ENCODE data around the gene SLC4A7. TPM values are rescaled to one million over a fixed set of nuclear protein-coding genes. Genes with fewer than 3 reads are reported as not detected.

SLC4A7 gene
- total and polyA plus RNA-seq, 10 of the 15 experiments (the other 5 are each of a cell fraction or from before 2014, with no cell fraction given), result 4.4 to 41.4 (median 18.3) TPM

DNA sequence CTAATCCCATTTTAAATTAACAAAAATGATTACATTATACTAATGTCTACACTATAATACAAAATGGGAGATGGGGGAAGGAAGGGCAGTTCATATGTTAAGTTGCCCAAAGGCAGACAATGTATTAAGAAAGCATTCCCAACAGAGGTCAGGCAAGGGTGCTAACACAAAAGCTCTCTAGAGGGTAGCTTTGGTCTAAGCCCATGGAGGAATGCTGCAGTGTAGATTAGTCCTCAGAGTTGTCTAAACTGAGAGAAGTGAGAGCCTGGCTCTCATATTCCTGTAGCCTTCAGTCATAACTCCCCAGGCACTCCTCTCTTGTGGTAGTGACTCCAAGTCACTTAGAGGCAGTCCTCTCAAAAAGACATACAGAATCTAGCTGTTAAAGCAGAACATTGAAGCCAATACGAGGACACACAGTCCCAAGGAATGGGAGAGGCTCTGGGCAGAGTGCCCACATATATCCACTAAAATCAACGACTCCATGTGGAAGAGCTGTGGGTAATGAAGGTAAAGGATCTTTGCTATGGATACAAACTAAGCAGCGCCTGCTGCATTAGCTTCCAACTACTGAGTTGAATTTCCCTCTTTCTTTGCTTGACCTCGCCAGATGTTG, 129.5 kb downstream of the SLC4A7 start (continued):
- no peak for TF ChIP-seq JUND (IDR thresholded peaks at IDR 0.05; ENCODE audit: low read depth, low read length)
- no peak for TF ChIP-seq HDAC6 (IDR thresholded peaks at IDR 0.05; ENCODE audit: unreplicated experiment)

DNA sequence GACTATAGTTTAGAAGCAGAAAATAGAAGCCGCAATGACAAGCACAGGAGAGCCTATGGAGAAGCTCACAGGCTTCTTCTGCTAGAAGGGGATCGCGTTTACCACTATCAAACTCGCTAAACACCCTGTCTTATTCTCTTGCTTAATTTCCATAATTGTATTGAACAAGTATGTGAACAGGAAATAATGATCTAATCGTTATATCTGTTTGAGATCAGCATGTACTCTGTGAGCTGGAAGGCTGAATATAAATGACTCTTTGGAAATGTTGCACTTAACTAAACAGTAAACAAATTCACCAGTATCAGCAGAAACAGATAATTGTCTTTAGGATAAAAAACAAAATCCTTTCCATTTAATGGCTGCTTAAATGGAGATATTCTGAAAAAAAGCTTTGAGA, 130.0 kb downstream of the SLC4A7 start:
- Histone ChIP-seq H3K79me2 (ENCODE audit: control insufficient read depth, insufficient read depth, low read length) (no peaks in the 10 kb centered on the region), H3K4me3 (no peak overlapping the region), H3K36me3 (ENCODE audit: control insufficient read depth in 2 of 2, insufficient read depth in 2 of 2, low read length in 1 of 2) (no peaks in the 10 kb centered on the region), H3K4me2 (ENCODE audit: control insufficient read depth, insufficient read depth) (no peak overlapping the region), H2AFZ (ENCODE audit: control insufficient read depth, low read depth, low read length) (no peak overlapping the region), H3K27ac (ENCODE audit: control insufficient read depth, insufficient read depth) (no peak overlapping the region), H3K27me3 (replicated peaks in 1 of 2; ENCODE audit: control insufficient read depth in 2 of 2, insufficient read depth in 2 of 2, low read length in 1 of 2) (no peaks in the 10 kb centered on the region), H3K9ac (ENCODE audit: control insufficient read depth, insufficient read depth, low read length) (no peak overlapping the region), H3K9me3 (replicated peaks; ENCODE audit: control insufficient read depth, insufficient read depth, low read length) (no peaks in the 10 kb centered on the region), H3K4me1 (ENCODE audit: control insufficient read depth, insufficient read depth, low read length) (peaks cover 16% of the 10 kb centered on the region), H4K20me1 (ENCODE audit: control insufficient read depth, insufficient read depth) (no peaks in the 10 kb centered on the region)
- POLR2A ChIA-PET, result no interaction called here
- CTCF ChIA-PET, result interaction anchor here (1.0 to 1.7 kb wide), 6 partner anchors 9 to 115 kb away, joined by 3 to 15 read pairs (median 4); partner anchors contain the start of gene NEK10
- no peak for ATAC-seq
- no TSS peak for BruUV-seq (replicated peaks)
- in situ Hi-C loops (cut with MboI), result no loop called here
- FAIRE-seq, result peak; percentile 27
- intact Hi-C loops (cut with micrococcal nuclease; ENCODE audit: unreplicated experiment), result no loop called here
- SMC1A ChIA-PET (ENCODE audit: uncharacterized antibody, unreplicated experiment), result interaction anchor here (1.0 to 2.0 kb wide), 12 partner anchors 9 to 334 kb away, joined by 3 to 9 read pairs (median 4); no protein-coding TSS in a partner anchor
- RAD21 ChIA-PET (ENCODE audit: unreplicated experiment), result interaction anchor here (0.8 to 2.4 kb wide), 5 partner anchors 8 to 115 kb away, joined by 3 to 10 read pairs (median 4); partner anchors contain the start of gene NEK10
- DNase-seq (ENCODE audit: low read depth, low spot score), result no peak
- TF ChIP-seq NR2C1 (IDR thresholded peaks at IDR 0.05), result no peak
- TF ChIP-seq YBX1 (IDR thresholded peaks at IDR 0.05), result no peak
- no peak for TF ChIP-seq TCF7 (IDR thresholded peaks at IDR 0.05; ENCODE audit: borderline replicate concordance)
- TF ChIP-seq JUNB (IDR thresholded peaks at IDR 0.05), result no peak
- no peak for TF ChIP-seq IRF4 (IDR thresholded peaks at IDR 0.05; ENCODE audit: low read depth, low read length)
- no peak for TF ChIP-seq POLR2AphosphoS5 (IDR thresholded peaks at IDR 0.05; ENCODE audit: low read length)
- no peak for TF ChIP-seq SIX5 (IDR thresholded peaks at IDR 0.05; ENCODE audit: low read depth, low read length, severe bottlenecking)
- no peak for TF ChIP-seq SREBF2 (IDR thresholded peaks at IDR 0.05; ENCODE audit: low read length)
- no peak for TF ChIP-seq DPF2 (IDR thresholded peaks at IDR 0.05)
- TF ChIP-seq HCFC1 (IDR thresholded peaks at IDR 0.05; ENCODE audit: low read length), result no peak
- no peak for TF ChIP-seq TBL1XR1 (IDR thresholded peaks at IDR 0.05; ENCODE audit: low read depth, low read length)
- 68% methylated on average over 5 of the region's 5 CpGs for WGBS (ENCODE audit: insufficient coverage, insufficient replicate concordance, low lambda C conversion rate, missing lambda C conversion rate)

All from GM12878 (cell line).